A549 (cell line): ENCODE measurements around the gene TSHZ3. TPM values are rescaled to one million over a fixed set of nuclear protein-coding genes. Genes with fewer than 3 reads are reported as not detected.

ENCODE experiments used
- ATAC-seq, 2 experiments: fragments of 200-7000 bp in 1 of 2; fragments of >200 bp in 1 of 2; cut with Nextera tagmentation in 1 of 2; cut with Tn5 transposase in 1 of 2; 3 replicates each; pipeline versions ENCODE4 v1.8.0 to v1.9.1; 2018 to 2020; ENCODE audit warnings: mild to moderate bottlenecking in 1 of 2, moderate library complexity in 1 of 2
- CTCF ChIA-PET: fragments of 300-600 bp; sonication (Branson Sonifier 250); formaldehyde crosslinking; extraction: SDS; loops from one replicate; lab custom pipeline; 2021; ENCODE audit warnings: antibody characterized with exemption, inconsistent platforms; lab: Yijun Ruan, JAX
- POLR2A ChIA-PET: fragments of 350-600 bp; formaldehyde crosslinking; extraction: SDS; loops from one replicate; lab custom pipeline; 2021; ENCODE audit warnings: antibody characterized with exemption, inconsistent platforms; lab: Yijun Ruan, JAX
- DNase-seq, 2 experiments: peaks; one replicate each; pipeline versions ENCODE4 v3.0.0 to v3.0.0-alpha.2; 2011 to 2016; ENCODE audit warnings: low read depth in 1 of 2, low spot score in 1 of 2
- FAIRE-seq: peaks from 2 replicates; lab custom pipeline; 2011; peaks lifted over from hg19 to GRCh38; lab: Jason Lieb, UNC
- H3K27ac ChIP-seq, 2 experiments: fragments of >200 bp; sonication (Bioruptor Twin); formaldehyde crosslinking; 3 replicates each; pipeline ENCODE4 v1.5.1; 2016 to 2017
- H3K4me1 ChIP-seq: fragments of >200 bp; sonication (Bioruptor Twin); formaldehyde crosslinking; 3 replicates; pipeline ENCODE4 v1.6.1; 2016
- H3K4me2 ChIP-seq: fragments of >200 bp; sonication (Bioruptor Twin); formaldehyde crosslinking; 3 replicates; pipeline ENCODE4 v1.6.1; 2016
- H3K4me3 ChIP-seq: fragments of >200 bp; sonication (Bioruptor Twin); formaldehyde crosslinking; 3 replicates; pipeline ENCODE4 v1.5.1; 2016
- H3K9me3 ChIP-seq: fragments of >200 bp; sonication (Bioruptor Twin); formaldehyde crosslinking; 3 replicates; pipeline ENCODE4 v1.6.1; 2016
- ATOH8 ChIP-seq: fragments of 250-450 bp; sonication (Bioruptor Pico); IDR thresholded peaks from 2 replicates; pipeline ENCODE4 v1.5.0; 2020; ENCODE audit warnings: low read depth, mild to moderate bottlenecking, moderate library complexity
- BCL3 ChIP-seq: fragments of >200 bp; sonication (Bioruptor Twin); formaldehyde crosslinking; IDR thresholded peaks from 3 replicates; pipeline ENCODE4 v1.6.1; 2016
- BHLHE40 ChIP-seq: IDR thresholded peaks from 2 replicates; pipeline ENCODE4 v1.6.1; 2012; ENCODE audit warnings: low read depth, low read length, inconsistent platforms
- CBX2 ChIP-seq: fragments of 200-600 bp; sonication (generic); IDR thresholded peaks from 2 replicates; pipeline ENCODE4 v1.6.1; 2016; ENCODE audit warnings: low read depth, mild to moderate bottlenecking, borderline replicate concordance
- E2F6 ChIP-seq: IDR thresholded peaks from 2 replicates; pipeline ENCODE4 v1.6.1; 2012; ENCODE audit warnings: low read depth, borderline replicate concordance
- EHF ChIP-seq: fragments of 250-450 bp; sonication (Bioruptor Pico); IDR thresholded peaks from 2 replicates; pipeline ENCODE4 v1.5.0; 2020; ENCODE audit warnings: mild to moderate bottlenecking
- EHMT2 ChIP-seq: fragments of 200-600 bp; sonication (generic); IDR thresholded peaks from 2 replicates; pipeline ENCODE4 v1.6.1; 2016; ENCODE audit warnings: antibody characterized with exemption, low read depth, mild to moderate bottlenecking, moderate library complexity
- ESRRA ChIP-seq: fragments of 150-350 bp; IDR thresholded peaks from 2 replicates; pipeline ENCODE4 v1.6.1; 2014; ENCODE audit warnings: mild to moderate bottlenecking, low read length, borderline replicate concordance
- HOXB5 ChIP-seq: fragments of 250-450 bp; sonication (Bioruptor Pico); IDR thresholded peaks from 2 replicates; pipeline ENCODE4 v1.5.0; 2020; ENCODE audit warnings: mild to moderate bottlenecking, moderate library complexity
- JUN ChIP-seq, 2 experiments: fragments of >200 bp; sonication (Bioruptor Twin); formaldehyde crosslinking; IDR thresholded peaks; 2 replicates in 1 of 2; 3 replicates in 1 of 2; pipeline ENCODE4 v1.6.1; 2016 to 2017
- KDM1A ChIP-seq: fragments of 200-600 bp; sonication (generic); IDR thresholded peaks from 2 replicates; pipeline ENCODE4 v1.6.1; 2016; ENCODE audit warnings: low read depth, mild to moderate bottlenecking
- MAZ ChIP-seq: fragments of 150-350 bp; IDR thresholded peaks from 2 replicates; pipeline ENCODE4 v1.6.1; 2014; ENCODE audit warnings: antibody characterized with exemption, low read depth, low read length, borderline replicate concordance
- NPAS2 ChIP-seq: fragments of 250-450 bp; sonication (Bioruptor Pico); IDR thresholded peaks from 2 replicates; pipeline ENCODE4 v1.8.0; 2022; ENCODE audit warnings: mild to moderate bottlenecking, moderate library complexity, borderline replicate concordance
- PBX3 ChIP-seq: IDR thresholded peaks from 2 replicates; pipeline ENCODE4 v1.6.1; 2012
- POLR2A ChIP-seq: IDR thresholded peaks from 2 replicates; pipeline ENCODE4 v1.6.1; 2012; ENCODE audit warnings: mild to moderate bottlenecking, low read length
- ZC3H11A ChIP-seq: fragments of 450-650 bp; IDR thresholded peaks from 2 replicates; pipeline ENCODE4 v1.6.1; 2014; ENCODE audit warnings: antibody characterized with exemption, mild to moderate bottlenecking
- ZSCAN20 ChIP-seq: fragments of 250-450 bp; sonication (Bioruptor Pico); IDR thresholded peaks from 2 replicates; pipeline ENCODE4 v1.8.0; 2022; ENCODE audit warnings: mild to moderate bottlenecking, moderate library complexity
- whole genome bisulfite sequencing: methylation state at CpG from one replicate; pipeline ENCODE4 v1.1.6; 2017; ENCODE audit errors: missing lambda C conversion rate; 5-methylcytosine and 5-hydroxymethylcytosine counted together
- polyA plus RNA-seq, 4 experiments: library from polyadenylated mRNA; depleted of rRNA in 3 of 4; stranded (reverse); fragments of >200 nt; fragmentation: RNase III in 1 of 4; extraction: RNeasy Plus Mini Kit Qiagen cat#74134 plus additional on column Dnase treatment in 1 of 4; gene quantifications; 2 replicates in 3 of 4; 3 replicates in 1 of 4; pipeline ENCODE4 v1.2.3, GENCODE V29; 2011 to 2017

TSHZ3 gene
- polyA plus RNA-seq, 2 of the 4 experiments (the other 2 are of a cell fraction): 0.92 to 2.0 TPM

- peak; percentile 99 for FAIRE-seq
- Histone ChIP-seq H3K27ac (no peak overlapping the region), H3K4me1 (no peaks in the 10 kb centered on the region), H3K4me2 (no peak overlapping the region), H3K4me3 (no peak overlapping the region)
- POLR2A ChIA-PET: no interaction called here
- DNase-seq: no peak
- 19% methylated on average over 4 of the region's 4 CpGs for WGBS
- no peak for ATAC-seq
- TF ChIP-seq ATOH8 (CRISPR knock-in tag): no peak
- TF ChIP-seq PBX3: no peak
- no peak for TF ChIP-seq MAZ
- no peak for TF ChIP-seq EHF (CRISPR knock-in tag)
- no peak for TF ChIP-seq ZSCAN20 (CRISPR knock-in tag)
- no peak for TF ChIP-seq JUN (IDR thresholded peaks at IDR 0.05)
- TF ChIP-seq POLR2A: no peak
- no peak for TF ChIP-seq BCL3
- TF ChIP-seq KDM1A: no peak
- no peak for TF ChIP-seq ESRRA
- TF ChIP-seq, all 56 proteins: peak for 0
- CTCF ChIA-PET: interaction anchor here (0.9 kb wide), 2 partner anchors 12 to 335 kb away, joined by 3 read pairs; no protein-coding TSS in a partner anchor
- H3K9me3 ChIP-seq: peaks cover 2% of the 10 kb centered on the region; the same call in 1 of the 3 replicates
These were observed 115.9 kb downstream of the TSHZ3 start for GRCh38 chr19:31233295-31233800.

GRCh38 chr19:31232871-31233270, 116.4 kb downstream of the TSHZ3 start:
- DNase-seq (no peak), FAIRE-seq (peak; percentile 7), ATAC-seq (no peak)
- Histone ChIP-seq H3K4me3 (no peak overlapping the region), H3K4me2 (no peak overlapping the region), H3K27ac (no peak overlapping the region), H3K9me3 (peaks cover 2% of the 10 kb centered on the region; the same call in 1 of the 3 replicates), H3K4me1 (no peaks in the 10 kb centered on the region)
- ChIA-PET CTCF (no interaction called here), POLR2A (no interaction called here)
- TF ChIP-seq KDM1A (no peak), EHMT2 (no peak), ZC3H11A (no peak), NPAS2 (CRISPR knock-in tag) (no peak), CBX2 (no peak), BHLHE40 (no peak), E2F6 (no peak)
- WGBS: 31% methylated on average over 3 of the region's 3 CpGs

GRCh38 chr19:31232180-31232579, 117.1 kb downstream of the TSHZ3 start:
- peak; percentile 28 for FAIRE-seq

More at GRCh38 chr19:31232180-31232579, 117.1 kb downstream of the TSHZ3 start:
- Histone ChIP-seq H3K4me1 (no peaks in the 10 kb centered on the region), H3K4me2 (no peak overlapping the region), H3K9me3 (peaks cover 2% of the 10 kb centered on the region; the same call in 1 of the 3 replicates), H3K4me3 (no peak overlapping the region), H3K27ac (no peak overlapping the region)
- no peak for TF ChIP-seq HOXB5 (CRISPR knock-in tag)
- ATAC-seq (peak in 1 of 2 experiments; percentile 56; a peak in 1 of 6 replicates), DNase-seq (no peak)
- WGBS: 24% methylated on average over 5 of the region's 5 CpGs
- CTCF ChIA-PET: interaction anchor here (1.3 kb wide), 1 partner anchor 178 kb away, joined by 3 read pairs; no protein-coding TSS in a partner anchor
- POLR2A ChIA-PET: no interaction called here
